GM08714 (cell line): ENCODE results near the gene MYZAP.

Source experiments
- H3K4me3 ChIP-seq: fragments of 200-500 bp; sonication (Bioruptor generic); 2 replicates; pipeline ENCODE4 v1.5.1; 2014; ENCODE audit warnings: mild to moderate bottlenecking, low read length, inconsistent platforms
- ZNF274 ChIP-seq: IDR thresholded peaks from 2 replicates; pipeline ENCODE4 v1.6.1; 2012; ENCODE audit warnings: mild to moderate bottlenecking, low read depth, low read length

Gene MYZAP

GRCh38 chr15:57675481-57676181 lies 83.9 kb downstream of the MYZAP start:
- no peak for TF ChIP-seq ZNF274
- H3K4me3 ChIP-seq = no peak overlapping the region

GRCh38 chr15:57676585-57676984 lies 84.9 kb downstream of the MYZAP start:
- H3K4me3 ChIP-seq = no peak overlapping the region
- no peak for TF ChIP-seq ZNF274

- H3K4me3 ChIP-seq = no peak overlapping the region
- no peak for TF ChIP-seq ZNF274
These were observed 85.5 kb downstream of the MYZAP start for GRCh38 chr15:57677204-57677603.

- no peak for TF ChIP-seq ZNF274
- H3K4me3 ChIP-seq = no peak overlapping the region
These were observed 88.3 kb downstream of the MYZAP start for GRCh38 chr15:57680021-57680420.

- no peak for TF ChIP-seq ZNF274
- no peak overlapping the region for H3K4me3 ChIP-seq
These were observed 89.3 kb downstream of the MYZAP start for GRCh38 chr15:57681011-57681410.

- no peak for TF ChIP-seq ZNF274
- no peak overlapping the region for H3K4me3 ChIP-seq
These were observed 91.8 kb downstream of the MYZAP start for GRCh38 chr15:57683481-57683880.

GRCh38 chr15:57684491-57685151 lies 92.9 kb downstream of the MYZAP start:
- H3K4me3 ChIP-seq = no peak overlapping the region
- TF ChIP-seq ZNF274 = no peak

GRCh38 chr15:57685306-57686095 lies 93.8 kb downstream of the MYZAP start:
- no peak for TF ChIP-seq ZNF274

GRCh38 chr15:57686657-57687056 lies 95.0 kb downstream of the MYZAP start:
- no peak for TF ChIP-seq ZNF274
- no peak overlapping the region for H3K4me3 ChIP-seq

More at GRCh38 chr15:57685306-57686095, 93.8 kb downstream of the MYZAP start:
- H3K4me3 ChIP-seq = no peak overlapping the region

- TF ChIP-seq ZNF274 = no peak
- no peak overlapping the region for H3K4me3 ChIP-seq
These were observed 98.8 kb downstream of the MYZAP start for GRCh38 chr15:57690341-57690966.

- TF ChIP-seq ZNF274 = no peak
These were observed 99.4 kb downstream of the MYZAP start for GRCh38 chr15:57691082-57691481.

GRCh38 chr15:57692709-57693108 lies 101.0 kb downstream of the MYZAP start:
- no peak for TF ChIP-seq ZNF274
- no peak overlapping the region for H3K4me3 ChIP-seq

More at GRCh38 chr15:57691082-57691481, 99.4 kb downstream of the MYZAP start:
- H3K4me3 ChIP-seq = no peak overlapping the region

GRCh38 chr15:57694279-57694678 lies 102.6 kb downstream of the MYZAP start:
- no peak for TF ChIP-seq ZNF274

GRCh38 chr15:57696146-57696545 lies 104.4 kb downstream of the MYZAP start:
- no peak for TF ChIP-seq ZNF274
- H3K4me3 ChIP-seq = no peak overlapping the region

More at GRCh38 chr15:57694279-57694678, 102.6 kb downstream of the MYZAP start:
- no peak overlapping the region for H3K4me3 ChIP-seq
